Neuronal stem cell (in vitro differentiated cells): ENCODE data around the gene PPP3CA.

Experiments used
- DNase-seq: peaks from one replicate; pipeline ENCODE4 v3.0.0-alpha.2; 2013; ENCODE audit warnings: low spot score
- H2AFZ ChIP-seq: one replicate; pipeline ENCODE4 v1.6.1; 2013; ENCODE audit warnings: mild to moderate bottlenecking, low read length, inconsistent platforms
- H2AK5ac ChIP-seq: 2 replicates; pipeline ENCODE4 v1.6.1; 2013; ENCODE audit warnings: low read depth, mild to moderate bottlenecking, inconsistent platforms, low read length, moderate library complexity, mixed read lengths
- H2BK120ac ChIP-seq: 2 replicates; pipeline ENCODE4 v1.6.1; 2013; ENCODE audit warnings: low read depth, mild to moderate bottlenecking, inconsistent platforms, low read length, moderate library complexity, mixed read lengths
- H2BK12ac ChIP-seq: one replicate; pipeline ENCODE4 v1.6.1; 2013; ENCODE audit warnings: low read length, inconsistent platforms
- H2BK15ac ChIP-seq: 2 replicates; pipeline ENCODE4 v1.6.1; 2013; ENCODE audit warnings: mild to moderate bottlenecking, low read length, inconsistent platforms, mixed read lengths
- H2BK5ac ChIP-seq: one replicate; pipeline ENCODE4 v1.6.1; 2013; ENCODE audit warnings: inconsistent platforms, mild to moderate bottlenecking, low read length, moderate library complexity
- H3K14ac ChIP-seq: one replicate; pipeline ENCODE4 v1.6.1; 2013; ENCODE audit warnings: low read length, inconsistent platforms
- H3K18ac ChIP-seq: 2 replicates; pipeline ENCODE4 v1.6.1; 2013; ENCODE audit warnings: low read length, inconsistent platforms
- H3K23ac ChIP-seq: 2 replicates; pipeline ENCODE4 v1.6.1; 2013; ENCODE audit warnings: low read depth, mild to moderate bottlenecking, mixed read lengths, low read length, inconsistent platforms; ENCODE audit not compliant: poor library complexity
- H3K27ac ChIP-seq: replicated peaks from 3 replicates; pipeline ENCODE4 v1.5.1; 2013; ENCODE audit warnings: low read length, inconsistent platforms
- H3K27me3 ChIP-seq, 3 experiments: 2 replicates each; pipeline ENCODE4 v1.6.1; 2013; ENCODE audit warnings: low read length in 3 of 3, mild to moderate bottlenecking in 2 of 3, inconsistent platforms in 1 of 3, low read depth in 1 of 3, mixed read lengths in 1 of 3, moderate library complexity in 1 of 3; ENCODE audit not compliant: control insufficient read depth in 3 of 3, insufficient read depth in 3 of 3
- H3K36me3 ChIP-seq, 2 donors: replicated peaks in 1 of 2; 2 replicates each; pipeline ENCODE4 v1.6.1; 2013; ENCODE audit warnings: low read length in 2 of 2; ENCODE audit not compliant: control insufficient read depth in 2 of 2, insufficient read depth in 2 of 2
- H3K4ac ChIP-seq: 2 replicates; pipeline ENCODE4 v1.6.1; 2013; ENCODE audit warnings: inconsistent platforms, mild to moderate bottlenecking, low read length, moderate library complexity
- H3K4me1 ChIP-seq, 2 donors: 1 replicate in 1 of 2; 2 replicates in 1 of 2; pipeline ENCODE4 v1.6.1; 2013; ENCODE audit warnings: low read length in 2 of 2, low read depth in 1 of 2; ENCODE audit not compliant: control insufficient read depth in 2 of 2, insufficient read depth in 1 of 2
- H3K4me2 ChIP-seq: one replicate; pipeline ENCODE4 v1.6.1; 2013; ENCODE audit warnings: mild to moderate bottlenecking, low read length, inconsistent platforms; ENCODE audit not compliant: insufficient read depth, poor library complexity, severe bottlenecking
- H3K4me3 ChIP-seq, 2 donors: 2 replicates each; pipeline ENCODE4 v1.5.1; 2013; ENCODE audit warnings: low read length in 2 of 2, mild to moderate bottlenecking in 2 of 2, inconsistent platforms in 1 of 2, moderate library complexity in 1 of 2
- H3K79me1 ChIP-seq: one replicate; pipeline ENCODE4 v1.6.1; 2013; ENCODE audit warnings: low read depth, mild to moderate bottlenecking, inconsistent platforms, low read length, moderate library complexity
- H3K9ac ChIP-seq: one replicate; pipeline ENCODE4 v1.6.1; 2013; ENCODE audit warnings: mild to moderate bottlenecking, low read depth, low read length, inconsistent platforms; ENCODE audit not compliant: poor library complexity
- H3K9me3 ChIP-seq, 2 donors: replicated peaks in 1 of 2; 2 replicates each; pipeline versions ENCODE3 to v1.6.1; 2013; ENCODE audit warnings: low read length in 2 of 2, mild to moderate bottlenecking in 2 of 2, inconsistent platforms in 1 of 2, low read depth in 1 of 2, mixed read lengths in 1 of 2, moderate library complexity in 1 of 2; ENCODE audit not compliant: control insufficient read depth in 2 of 2, insufficient read depth in 1 of 2
- H4K8ac ChIP-seq: one replicate; pipeline ENCODE4 v1.6.1; 2013; ENCODE audit warnings: low read depth, mild to moderate bottlenecking, inconsistent platforms, low read length, moderate library complexity
- H4K91ac ChIP-seq: one replicate; pipeline ENCODE4 v1.6.1; 2013; ENCODE audit warnings: low read length, low read depth, mild to moderate bottlenecking, inconsistent platforms; ENCODE audit not compliant: poor library complexity
- WGBS, 2 donors: extraction: QIAGEN DNeasy Blood & Tissue Kit; methylation state at CpG; one replicate each; pipeline ENCODE4 v1.1.7; 2013; ENCODE audit warnings: missing lambda C conversion rate in 2 of 2, mixed read lengths in 1 of 2; ENCODE audit not compliant: insufficient read length in 2 of 2, insufficient replicate concordance in 1 of 2; ENCODE audit errors: extremely low coverage in 2 of 2; 5-methylcytosine and 5-hydroxymethylcytosine counted together

Gene PPP3CA

GRCh38 chr4:101326576-101326975, 20.8 kb downstream of the PPP3CA start:
- no peak overlapping the region for H3K27ac ChIP-seq
- DNase-seq: no peak
- H2AFZ ChIP-seq: no peak overlapping the region
- WGBS, 2 donors: no CpG with 5 or more reads among the region's 1 CpG
- no peak overlapping the region for H3K23ac ChIP-seq
- no peak overlapping the region for H2BK15ac ChIP-seq
- no peaks in the 10 kb centered on the region for H3K9me3 ChIP-seq
- no peak overlapping the region for H3K18ac ChIP-seq
- H3K4ac ChIP-seq: no peak overlapping the region
- no peak overlapping the region for H3K9ac ChIP-seq
- H4K8ac ChIP-seq: no peak overlapping the region
- no peak overlapping the region for H3K14ac ChIP-seq
- H2AK5ac ChIP-seq: no peak overlapping the region
- H2BK5ac ChIP-seq: no peak overlapping the region
- H3K4me1 ChIP-seq: peaks cover 0 to 2% of the 10 kb centered on the region in 2 donors
- no peak overlapping the region for H4K91ac ChIP-seq
- H3K79me1 ChIP-seq: no peaks in the 10 kb centered on the region
- no peaks in the 10 kb centered on the region for H3K36me3 ChIP-seq
- no peak overlapping the region for H2BK12ac ChIP-seq
- no peak overlapping the region for H3K4me3 ChIP-seq
- H3K4me2 ChIP-seq: no peak overlapping the region
- H3K27me3 ChIP-seq: no peaks in the 10 kb centered on the region
- no peak overlapping the region for H2BK120ac ChIP-seq

GRCh38 chr4:101322743-101323142, 24.6 kb downstream of the PPP3CA start:
- Histone ChIP-seq H2BK5ac (no peak overlapping the region), H3K18ac (no peak overlapping the region), H4K91ac (no peak overlapping the region), H3K4me2 (no peak overlapping the region), H2BK120ac (no peak overlapping the region), H3K23ac (no peak overlapping the region), H3K27ac (no peak overlapping the region), H2AK5ac (no peak overlapping the region), H3K14ac (no peak overlapping the region), H2AFZ (no peak overlapping the region), H3K27me3 (no peaks in the 10 kb centered on the region), H3K36me3 (no peaks in the 10 kb centered on the region), H3K4me1 (no peaks in the 10 kb centered on the region), H3K4ac (no peak overlapping the region), H2BK12ac (no peak overlapping the region), H3K9me3 (no peaks in the 10 kb centered on the region), H3K9ac (no peak overlapping the region), H3K4me3 (no peak overlapping the region), H2BK15ac (no peak overlapping the region), H4K8ac (no peak overlapping the region), H3K79me1 (no peaks in the 10 kb centered on the region)
- no peak for DNase-seq
- no CpG with 5 or more reads among the region's 1 CpG for WGBS, 2 donors

GRCh38 chr4:101321481-101322042, 25.8 kb downstream of the PPP3CA start:
- H3K18ac ChIP-seq: no peak overlapping the region
- H3K9ac ChIP-seq: no peak overlapping the region
- no peaks in the 10 kb centered on the region for H3K36me3 ChIP-seq
- no CpG with 5 or more reads among the region's 4 CpGs for WGBS, 2 donors
- H3K4me2 ChIP-seq: no peak overlapping the region
- no peak overlapping the region for H2BK15ac ChIP-seq
- H3K23ac ChIP-seq: no peak overlapping the region
- peaks cover 2% of the 10 kb centered on the region for H3K79me1 ChIP-seq
- no peak overlapping the region for H2BK120ac ChIP-seq
- no peaks in the 10 kb centered on the region for H3K27me3 ChIP-seq
- no peaks in the 10 kb centered on the region for H3K9me3 ChIP-seq
- H4K91ac ChIP-seq: no peak overlapping the region
- H2BK12ac ChIP-seq: no peak overlapping the region
- DNase-seq: no peak
- no peak overlapping the region for H3K4ac ChIP-seq
- H4K8ac ChIP-seq: no peak overlapping the region
- no peak overlapping the region for H3K27ac ChIP-seq
- H2AK5ac ChIP-seq: no peak overlapping the region
- no peak overlapping the region for H3K14ac ChIP-seq
- H3K4me3 ChIP-seq: no peak overlapping the region
- H2BK5ac ChIP-seq: no peak overlapping the region
- H3K4me1 ChIP-seq: no peaks in the 10 kb centered on the region
- no peak overlapping the region for H2AFZ ChIP-seq

- H3K4me3 ChIP-seq: no peak overlapping the region
- no peak overlapping the region for H4K91ac ChIP-seq
- no peak overlapping the region for H3K9ac ChIP-seq
- no peak overlapping the region for H2AK5ac ChIP-seq
- no peak overlapping the region for H4K8ac ChIP-seq
- no peak overlapping the region for H3K23ac ChIP-seq
- no peaks in the 10 kb centered on the region for H3K36me3 ChIP-seq
- H2BK5ac ChIP-seq: no peak overlapping the region
- WGBS, 2 donors: no CpG with 5 or more reads among the region's 3 CpGs
- no peak overlapping the region for H2BK15ac ChIP-seq
- no peak overlapping the region for H3K18ac ChIP-seq
- H3K4ac ChIP-seq: no peak overlapping the region
- H2BK12ac ChIP-seq: no peak overlapping the region
- H3K4me1 ChIP-seq: no peaks in the 10 kb centered on the region
- DNase-seq: no peak
- no peak overlapping the region for H3K27ac ChIP-seq
- H3K79me1 ChIP-seq: peaks cover 4% of the 10 kb centered on the region
- no peak overlapping the region for H2AFZ ChIP-seq
- H3K4me2 ChIP-seq: no peak overlapping the region
- H2BK120ac ChIP-seq: no peak overlapping the region
- no peaks in the 10 kb centered on the region for H3K27me3 ChIP-seq
- no peak overlapping the region for H3K14ac ChIP-seq
- H3K9me3 ChIP-seq: peaks cover 0 to 2% of the 10 kb centered on the region in 2 donors
Measured at GRCh38 chr4:101315786-101316185, 31.5 kb downstream of the PPP3CA start.
